BLaER1 (cell line): Measurements from ENCODE around the gene CMIP.

Experiments
- H3K27ac ChIP-seq: shearing (Covaris generic); formaldehyde crosslinking; 2 replicates; pipeline ENCODE4 v1.8.1; 2022
- H3K27me3 ChIP-seq: shearing (Covaris generic); formaldehyde crosslinking; 2 replicates; pipeline ENCODE4 v1.8.1; 2022
- H3K36me3 ChIP-seq: shearing (Covaris generic); formaldehyde crosslinking; 2 replicates; pipeline ENCODE4 v1.8.1; 2022
- H3K4me1 ChIP-seq: shearing (Covaris generic); formaldehyde crosslinking; 2 replicates; pipeline ENCODE4 v1.8.1; 2022
- H3K4me2 ChIP-seq: shearing (Covaris generic); formaldehyde crosslinking; 2 replicates; pipeline ENCODE4 v1.8.1; 2022
- H3K4me3 ChIP-seq: shearing (Covaris generic); formaldehyde crosslinking; 2 replicates; pipeline ENCODE4 v1.8.1; 2022
- H3K9ac ChIP-seq: shearing (Covaris generic); formaldehyde crosslinking; 2 replicates; pipeline ENCODE4 v1.8.1; 2022
- H3K9me3 ChIP-seq: shearing (Covaris generic); formaldehyde crosslinking; 2 replicates; pipeline ENCODE4 v1.8.1; 2022
- H4K20me1 ChIP-seq: shearing (Covaris generic); formaldehyde crosslinking; 2 replicates; pipeline ENCODE4 v1.8.1; 2022
- Cebpa-rat ChIP-seq: shearing (Covaris generic); IDR thresholded peaks from 2 replicates; pipeline ENCODE4 v1.8.1; 2022

CMIP gene

GRCh38 chr16:81527477-81528178 is 83.0 kb downstream of the CMIP start:
- Histone ChIP-seq H3K4me3 (no peak overlapping the region), H3K9me3 (0 out of 2 replicates have a peak, but pooled peaks cover 4% of the 10 kb centered on the region), H3K36me3 (peaks cover 70% of the 10 kb centered on the region), H3K27ac (no peak overlapping the region), H3K27me3 (no peaks in the 10 kb centered on the region), H3K4me2 (no peak overlapping the region), H3K9ac (no peak overlapping the region), H4K20me1 (peaks cover 100% of the 10 kb centered on the region), H3K4me1 (peaks cover 15% of the 10 kb centered on the region; the same call in 1 of the 2 replicates)
- TF ChIP-seq Cebpa-rat = no peak

DNA sequence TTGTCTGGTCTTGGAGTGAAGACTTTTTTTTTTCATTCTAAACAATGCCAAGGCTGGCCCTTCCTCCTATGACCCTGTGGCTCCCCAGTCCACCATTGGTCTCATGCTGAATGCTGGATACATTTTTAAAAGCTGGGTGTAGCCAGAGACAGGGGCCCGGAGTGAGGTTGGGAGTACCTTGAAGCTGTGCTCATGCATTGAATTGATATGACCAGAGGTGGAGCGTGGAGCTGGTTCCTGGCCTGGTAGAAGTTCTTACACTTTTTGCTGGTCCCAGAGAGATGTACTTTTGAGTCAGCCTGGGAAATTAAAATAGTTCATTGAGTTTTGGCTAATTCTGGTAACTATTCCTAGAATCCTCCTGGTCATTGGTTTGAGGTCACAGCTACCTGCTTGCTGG is 83.6 kb downstream of the CMIP start:
- H3K4me1 ChIP-seq = peaks cover 15% of the 10 kb centered on the region; the same call in 1 of the 2 replicates
- no peak overlapping the region for H3K4me2 ChIP-seq
- no peak overlapping the region for H3K9ac ChIP-seq
- peaks cover 66% of the 10 kb centered on the region for H3K36me3 ChIP-seq
- 0 out of 2 replicates have a peak, but pooled peaks cover 4% of the 10 kb centered on the region for H3K9me3 ChIP-seq
- H3K4me3 ChIP-seq = no peak overlapping the region
- TF ChIP-seq Cebpa-rat = no peak
- H3K27ac ChIP-seq = no peak overlapping the region
- peaks cover 100% of the 10 kb centered on the region for H4K20me1 ChIP-seq
- H3K27me3 ChIP-seq = no peaks in the 10 kb centered on the region

DNA sequence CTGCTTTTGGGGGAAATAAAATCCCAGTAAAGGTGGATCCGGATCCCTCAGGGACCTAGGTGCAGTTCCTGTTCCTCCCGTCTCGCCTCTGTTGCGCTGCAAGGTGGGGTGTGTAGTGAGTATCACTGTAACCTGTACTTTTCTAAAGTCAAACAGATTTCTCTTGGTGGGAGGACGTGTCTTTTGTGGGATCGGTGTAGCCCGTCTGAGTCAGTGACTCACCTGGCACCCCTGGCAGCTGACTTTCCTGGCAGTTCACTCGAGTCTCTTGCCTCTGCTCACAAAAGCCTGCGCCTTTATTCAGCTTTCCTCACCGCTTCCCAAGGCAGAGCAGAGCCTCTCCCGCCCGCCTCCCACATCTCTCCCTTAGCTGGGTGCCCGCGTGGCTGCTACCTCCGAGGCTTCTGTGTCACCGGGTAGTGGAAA is 85.7 kb downstream of the CMIP start:
- peaks cover 100% of the 10 kb centered on the region for H4K20me1 ChIP-seq
- H3K4me1 ChIP-seq = peaks cover 21% of the 10 kb centered on the region
- no peak overlapping the region for H3K4me3 ChIP-seq
- H3K9me3 ChIP-seq = 0 out of 2 replicates have a peak, but pooled peaks cover 4% of the 10 kb centered on the region
- no peak for TF ChIP-seq Cebpa-rat
- H3K27me3 ChIP-seq = no peaks in the 10 kb centered on the region
- no peak overlapping the region for H3K4me2 ChIP-seq
- peaks cover 48% of the 10 kb centered on the region for H3K36me3 ChIP-seq
- H3K27ac ChIP-seq = no peak overlapping the region
- H3K9ac ChIP-seq = no peak overlapping the region

GRCh38 chr16:81530814-81531213 is 86.2 kb downstream of the CMIP start:
- Histone ChIP-seq H3K4me1 (peaks cover 21% of the 10 kb centered on the region), H3K27ac (no peak overlapping the region), H3K36me3 (peaks cover 50% of the 10 kb centered on the region), H3K9ac (no peak overlapping the region), H3K27me3 (no peaks in the 10 kb centered on the region), H3K4me3 (no peak overlapping the region), H4K20me1 (peaks cover 100% of the 10 kb centered on the region), H3K4me2 (no peak overlapping the region), H3K9me3 (0 out of 2 replicates have a peak, but pooled peaks cover 4% of the 10 kb centered on the region)
- TF ChIP-seq Cebpa-rat = no peak

- 0 out of 2 replicates have a peak, but pooled peaks cover 4% of the 10 kb centered on the region for H3K9me3 ChIP-seq
- no peak overlapping the region for H3K4me2 ChIP-seq
- H3K27ac ChIP-seq = no peak overlapping the region
- peaks cover 51% of the 10 kb centered on the region; the same call in 1 of the 2 replicates for H3K36me3 ChIP-seq
- TF ChIP-seq Cebpa-rat = no peak
- peaks cover 27% of the 10 kb centered on the region for H3K4me1 ChIP-seq
- no peak overlapping the region for H3K4me3 ChIP-seq
- no peaks in the 10 kb centered on the region for H3K27me3 ChIP-seq
- H3K9ac ChIP-seq = no peak overlapping the region
- H4K20me1 ChIP-seq = peaks cover 100% of the 10 kb centered on the region
Measured at GRCh38 chr16:81531419-81531821, 86.8 kb downstream of the CMIP start.

GRCh38 chr16:81532491-81533174 is 88.0 kb downstream of the CMIP start:
- Histone ChIP-seq H3K27ac (no peak overlapping the region), H3K36me3 (peaks cover 52% of the 10 kb centered on the region; the same call in 1 of the 2 replicates), H4K20me1 (peaks cover 100% of the 10 kb centered on the region), H3K27me3 (no peaks in the 10 kb centered on the region), H3K4me1 (peaks cover 39% of the 10 kb centered on the region), H3K4me2 (0 out of 2 replicates have a peak overlapping the region, but pooled peaks have one; percentile 10), H3K9ac (no peak overlapping the region), H3K4me3 (no peak overlapping the region), H3K9me3 (0 out of 2 replicates have a peak, but pooled peaks cover 1% of the 10 kb centered on the region)
- no peak for TF ChIP-seq Cebpa-rat

DNA sequence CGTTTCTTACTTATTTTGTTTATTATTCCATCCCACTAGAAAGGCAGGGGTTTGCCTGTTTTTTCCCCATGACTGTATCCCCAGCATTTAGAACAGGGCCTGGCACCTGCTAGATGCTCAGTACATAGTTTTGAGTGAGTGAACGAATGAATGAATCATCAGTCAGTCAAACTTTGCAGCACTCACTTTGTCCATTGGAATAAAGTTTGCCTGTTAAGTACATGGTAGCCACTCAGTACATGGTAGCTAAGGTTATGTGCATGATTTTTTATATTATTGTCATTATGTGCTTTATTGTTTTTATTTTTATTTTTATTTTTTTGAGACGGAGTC is 88.5 kb downstream of the CMIP start:
- Histone ChIP-seq H3K9me3 (no peaks in the 10 kb centered on the region), H3K4me3 (no peak overlapping the region), H3K36me3 (peaks cover 52% of the 10 kb centered on the region; the same call in 1 of the 2 replicates), H3K27me3 (no peaks in the 10 kb centered on the region), H4K20me1 (peaks cover 100% of the 10 kb centered on the region), H3K4me1 (peaks cover 44% of the 10 kb centered on the region), H3K27ac (no peak overlapping the region), H3K9ac (no peak overlapping the region), H3K4me2 (no peak overlapping the region)
- TF ChIP-seq Cebpa-rat = no peak

- H3K27ac ChIP-seq = no peak overlapping the region
- H3K27me3 ChIP-seq = no peaks in the 10 kb centered on the region
- H3K4me2 ChIP-seq = no peak overlapping the region
- H3K9me3 ChIP-seq = no peaks in the 10 kb centered on the region
- peaks cover 44% of the 10 kb centered on the region; the same call in 1 of the 2 replicates for H3K36me3 ChIP-seq
- no peak for TF ChIP-seq Cebpa-rat
- H3K4me3 ChIP-seq = no peak overlapping the region
- peaks cover 100% of the 10 kb centered on the region for H4K20me1 ChIP-seq
- peaks cover 63% of the 10 kb centered on the region for H3K4me1 ChIP-seq
- H3K9ac ChIP-seq = no peak overlapping the region
Measured at GRCh38 chr16:81535679-81536360, 91.2 kb downstream of the CMIP start.

DNA sequence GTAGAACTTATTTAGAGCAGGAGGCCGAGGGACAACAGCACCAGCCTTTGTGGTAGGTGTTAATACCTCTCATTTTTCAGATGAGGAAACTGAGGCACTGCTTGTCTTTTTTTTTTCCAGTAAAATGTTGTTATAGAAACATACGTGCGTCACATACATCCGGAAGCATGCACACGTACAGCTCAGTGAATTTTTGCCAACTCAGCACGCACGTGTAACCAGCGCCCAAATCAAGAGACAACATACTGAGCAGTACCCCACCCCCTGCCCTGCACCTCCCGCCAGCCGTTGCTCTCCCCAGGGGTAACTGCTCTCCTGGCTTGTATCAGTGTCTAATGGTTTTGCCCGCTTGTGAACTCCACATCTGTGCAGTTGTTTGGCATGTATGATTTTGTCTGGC is 92.0 kb downstream of the CMIP start:
- Histone ChIP-seq H3K27me3 (no peaks in the 10 kb centered on the region), H3K9me3 (no peaks in the 10 kb centered on the region), H3K4me3 (no peak overlapping the region), H3K9ac (no peak overlapping the region), H3K4me1 (peaks cover 63% of the 10 kb centered on the region), H4K20me1 (peaks cover 100% of the 10 kb centered on the region), H3K27ac (no peak overlapping the region), H3K36me3 (peaks cover 38% of the 10 kb centered on the region; the same call in 1 of the 2 replicates), H3K4me2 (no peak overlapping the region)
- no peak for TF ChIP-seq Cebpa-rat
